22Rv1 (cell line): ENCODE results near the gene ARHGAP42.

Source experiments
- H3K27ac ChIP-seq: fragments of 450-650 bp; 2 replicates; pipeline ENCODE4 v1.5.1; 2017
- ZFX ChIP-seq: fragments of 450-650 bp; IDR thresholded peaks from 2 replicates; pipeline ENCODE4 v1.6.1; 2017; ENCODE audit warnings: antibody characterized with exemption, borderline replicate concordance
- TF ChIP-seq, protein P1 (sequence below): fragments of 450-650 bp; IDR thresholded peaks from 2 replicates; pipeline ENCODE4 v1.5.1; 2017; ENCODE audit warnings: mild to moderate bottlenecking

ARHGAP42 gene

GRCh38 chr11:100680070-100680469, 7.0 kb upstream of the ARHGAP42 start:
- no peak overlapping the region for H3K27ac ChIP-seq
- TF ChIP-seq ZFX = no peak
- TF ChIP-seq, protein P1, sequence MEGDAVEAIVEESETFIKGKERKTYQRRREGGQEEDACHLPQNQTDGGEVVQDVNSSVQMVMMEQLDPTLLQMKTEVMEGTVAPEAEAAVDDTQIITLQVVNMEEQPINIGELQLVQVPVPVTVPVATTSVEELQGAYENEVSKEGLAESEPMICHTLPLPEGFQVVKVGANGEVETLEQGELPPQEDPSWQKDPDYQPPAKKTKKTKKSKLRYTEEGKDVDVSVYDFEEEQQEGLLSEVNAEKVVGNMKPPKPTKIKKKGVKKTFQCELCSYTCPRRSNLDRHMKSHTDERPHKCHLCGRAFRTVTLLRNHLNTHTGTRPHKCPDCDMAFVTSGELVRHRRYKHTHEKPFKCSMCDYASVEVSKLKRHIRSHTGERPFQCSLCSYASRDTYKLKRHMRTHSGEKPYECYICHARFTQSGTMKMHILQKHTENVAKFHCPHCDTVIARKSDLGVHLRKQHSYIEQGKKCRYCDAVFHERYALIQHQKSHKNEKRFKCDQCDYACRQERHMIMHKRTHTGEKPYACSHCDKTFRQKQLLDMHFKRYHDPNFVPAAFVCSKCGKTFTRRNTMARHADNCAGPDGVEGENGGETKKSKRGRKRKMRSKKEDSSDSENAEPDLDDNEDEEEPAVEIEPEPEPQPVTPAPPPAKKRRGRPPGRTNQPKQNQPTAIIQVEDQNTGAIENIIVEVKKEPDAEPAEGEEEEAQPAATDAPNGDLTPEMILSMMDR = no peak

- no peak overlapping the region for H3K27ac ChIP-seq
- no peak for TF ChIP-seq ZFX
- TF ChIP-seq, protein P1 = no peak
Measured at GRCh38 chr11:100681064-100681502, 6.0 kb upstream of the ARHGAP42 start.

DNA sequence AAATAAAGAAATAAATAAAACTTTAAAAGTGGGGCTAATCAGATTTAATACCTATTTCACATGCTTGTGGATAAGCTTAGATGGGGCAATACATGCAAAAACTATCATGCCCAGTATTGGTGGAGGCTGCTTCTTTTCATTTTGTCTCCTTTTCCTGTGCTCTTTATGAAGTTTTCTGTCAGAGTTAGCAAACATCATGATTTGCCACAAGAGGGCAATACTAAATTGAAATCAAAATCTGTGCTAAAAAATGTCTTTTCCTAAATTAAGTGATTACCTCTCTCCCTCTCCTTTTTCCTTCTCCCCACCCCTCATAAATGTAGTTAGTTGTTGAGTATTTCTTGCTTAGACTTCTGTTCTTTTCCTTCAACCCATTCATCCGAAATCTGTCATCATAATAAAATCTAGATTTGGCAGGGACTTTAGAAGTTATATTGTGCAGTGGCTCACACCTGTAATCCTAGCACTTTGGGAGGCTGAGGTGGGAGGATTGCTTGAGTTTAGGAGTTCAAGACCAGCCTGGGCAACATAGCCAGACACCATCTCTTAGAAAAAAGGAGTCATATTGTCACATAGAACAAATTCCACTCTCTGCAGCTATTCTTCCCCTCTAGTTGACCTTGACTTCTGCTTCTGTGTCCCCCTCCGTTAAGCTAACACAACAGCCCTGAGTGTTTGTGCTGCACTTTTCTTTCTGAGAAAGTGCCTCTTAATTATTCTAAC, 4.7 kb upstream of the ARHGAP42 start:
- H3K27ac ChIP-seq = no peak overlapping the region
- TF ChIP-seq, protein P1 = peak; percentile 63
- no peak for TF ChIP-seq ZFX

DNA sequence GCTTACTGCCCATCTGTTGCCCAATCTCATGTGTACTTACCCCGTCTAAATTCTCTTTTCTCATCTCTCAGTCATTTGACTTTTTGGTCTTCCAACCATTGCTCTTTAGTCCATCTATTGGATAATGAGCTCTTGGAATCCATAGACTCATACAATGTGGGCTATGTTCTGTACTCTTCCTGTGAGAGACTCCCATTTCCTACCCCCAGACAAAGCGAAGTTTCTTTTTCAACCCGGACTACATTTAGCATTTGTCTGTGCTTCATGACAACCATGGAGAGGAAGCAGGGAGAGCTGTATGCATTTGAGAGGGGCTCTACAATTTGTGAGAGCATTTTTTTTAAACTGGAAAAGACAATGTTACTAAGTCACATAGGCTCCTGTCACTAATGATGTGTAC, 4.0 kb upstream of the ARHGAP42 start:
- TF ChIP-seq, protein P1 = no peak
- no peak for TF ChIP-seq ZFX
- H3K27ac ChIP-seq = no peak overlapping the region

- no peak for TF ChIP-seq ZFX
- TF ChIP-seq, protein P1 = no peak
- peak overlapping the region; percentile 38 for H3K27ac ChIP-seq
Measured at GRCh38 chr11:100684101-100685065, 2.7 kb upstream of the ARHGAP42 start.

DNA sequence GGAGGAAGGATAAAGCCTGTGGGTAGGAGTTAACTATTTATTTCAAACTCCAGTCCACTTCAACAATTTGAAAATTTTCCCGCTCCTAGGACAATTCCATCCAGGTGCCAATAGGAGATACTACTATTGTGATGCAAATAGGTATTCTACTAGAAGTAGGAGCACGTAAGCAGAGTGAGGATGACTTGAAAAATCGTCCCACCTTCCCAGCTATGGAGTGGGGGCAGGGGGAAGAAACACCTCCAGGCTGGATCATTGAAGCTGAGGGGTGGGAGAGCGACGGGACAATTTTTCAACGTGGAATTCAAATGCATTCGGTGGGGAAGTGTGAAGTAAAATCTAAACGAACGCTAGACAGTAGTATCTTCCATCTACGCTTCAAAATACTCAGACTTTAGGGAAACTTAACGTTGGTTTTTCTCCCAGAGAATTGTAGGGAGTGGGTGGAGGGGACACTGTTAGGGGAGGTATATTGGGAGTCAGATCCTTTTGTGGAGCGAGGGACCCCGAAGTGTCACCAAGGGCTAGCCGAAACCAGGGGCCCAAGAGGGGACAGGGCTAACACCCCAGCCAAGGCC, 523 bp upstream of the ARHGAP42 start:
- no peak for TF ChIP-seq ZFX
- TF ChIP-seq, protein P1 = no peak

More for the DNA sequence above, 523 bp upstream of the ARHGAP42 start:
- H3K27ac ChIP-seq = no peak overlapping the region
